Activated naive CD4-positive, alpha-beta T cell treated with anti-CD3 and anti-CD28 coated beads, Interleukin-2, amount 50 U/mL, for 24 hours (primary cell): Measurements from ENCODE around the gene CCN6.
A peak's percentile ranks its signal among the peaks of the same experiment; 100 is the strongest.

Experiments used
- H3K27ac Mint-ChIP-seq: one replicate; pipeline ENCODE4 v1.8.0; 2021; ENCODE audit warnings: mild to moderate bottlenecking, mixed read lengths
- H3K27me3 Mint-ChIP-seq: one replicate; pipeline ENCODE4 v1.8.0; 2021; ENCODE audit warnings: mixed read lengths
- H3K36me3 Mint-ChIP-seq: one replicate; pipeline ENCODE4 v1.8.0; 2021; ENCODE audit warnings: mixed read lengths
- H3K4me1 Mint-ChIP-seq: one replicate; pipeline ENCODE4 v1.8.0; 2021; ENCODE audit warnings: mixed read lengths
- H3K4me3 Mint-ChIP-seq: one replicate; pipeline ENCODE4 v1.8.0; 2021; ENCODE audit warnings: mild to moderate bottlenecking, mixed read lengths
- H3K9me3 Mint-ChIP-seq: one replicate; pipeline ENCODE4 v1.8.0; 2021; ENCODE audit warnings: mixed read lengths

CCN6 gene

GRCh38 chr6:112021691-112022310 lies 32.1 kb upstream of the CCN6 start:
- Mint-ChIP-seq H3K27me3 (no peaks in the 10 kb centered on the region), H3K27ac (peak overlapping the region; percentile 3), H3K9me3 (peaks cover 12% of the 10 kb centered on the region), H3K4me1 (peaks cover 66% of the 10 kb centered on the region), H3K36me3 (peaks cover 12% of the 10 kb centered on the region), H3K4me3 (no peak overlapping the region)

- Mint-ChIP-seq H3K4me1 (peaks cover 66% of the 10 kb centered on the region), H3K9me3 (peaks cover 12% of the 10 kb centered on the region), H3K27me3 (no peaks in the 10 kb centered on the region), H3K36me3 (peaks cover 14% of the 10 kb centered on the region), H3K27ac (no peak overlapping the region), H3K4me3 (no peak overlapping the region)
Observed at GRCh38 chr6:112022749-112023148, 31.2 kb upstream of the CCN6 start.

- H3K4me3 Mint-ChIP-seq = no peak overlapping the region
- peaks cover 24% of the 10 kb centered on the region for H3K36me3 Mint-ChIP-seq
- H3K27me3 Mint-ChIP-seq = no peaks in the 10 kb centered on the region
- H3K9me3 Mint-ChIP-seq = peaks cover 17% of the 10 kb centered on the region
- no peak overlapping the region for H3K27ac Mint-ChIP-seq
- peaks cover 72% of the 10 kb centered on the region for H3K4me1 Mint-ChIP-seq
Observed at GRCh38 chr6:112024464-112024863, 29.4 kb upstream of the CCN6 start.

DNA sequence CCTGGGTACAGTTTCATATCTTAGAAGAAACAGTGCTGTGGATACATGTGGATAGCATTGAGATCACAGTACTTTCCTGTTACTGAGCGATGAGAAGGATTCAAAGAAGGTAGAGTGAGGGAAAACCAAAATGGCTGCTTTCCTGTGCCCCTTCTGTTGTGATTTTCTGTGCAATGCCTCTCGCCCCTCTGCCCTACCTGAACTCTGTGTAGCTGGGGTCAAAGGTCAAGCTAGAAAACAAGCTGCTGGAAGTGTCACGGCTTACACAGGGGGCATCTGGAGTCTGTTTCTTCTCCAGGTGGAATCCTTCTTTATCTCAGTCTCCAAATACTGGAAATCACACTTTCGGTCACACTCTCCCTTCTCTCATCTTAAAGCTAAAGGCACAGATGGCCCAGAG lies 27.0 kb upstream of the CCN6 start:
- no peak overlapping the region for H3K4me3 Mint-ChIP-seq
- H3K9me3 Mint-ChIP-seq = peaks cover 17% of the 10 kb centered on the region
- no peaks in the 10 kb centered on the region for H3K27me3 Mint-ChIP-seq
- peak overlapping the region; percentile 98 for H3K27ac Mint-ChIP-seq
- H3K4me1 Mint-ChIP-seq = peaks cover 85% of the 10 kb centered on the region
- peaks cover 24% of the 10 kb centered on the region for H3K36me3 Mint-ChIP-seq

DNA sequence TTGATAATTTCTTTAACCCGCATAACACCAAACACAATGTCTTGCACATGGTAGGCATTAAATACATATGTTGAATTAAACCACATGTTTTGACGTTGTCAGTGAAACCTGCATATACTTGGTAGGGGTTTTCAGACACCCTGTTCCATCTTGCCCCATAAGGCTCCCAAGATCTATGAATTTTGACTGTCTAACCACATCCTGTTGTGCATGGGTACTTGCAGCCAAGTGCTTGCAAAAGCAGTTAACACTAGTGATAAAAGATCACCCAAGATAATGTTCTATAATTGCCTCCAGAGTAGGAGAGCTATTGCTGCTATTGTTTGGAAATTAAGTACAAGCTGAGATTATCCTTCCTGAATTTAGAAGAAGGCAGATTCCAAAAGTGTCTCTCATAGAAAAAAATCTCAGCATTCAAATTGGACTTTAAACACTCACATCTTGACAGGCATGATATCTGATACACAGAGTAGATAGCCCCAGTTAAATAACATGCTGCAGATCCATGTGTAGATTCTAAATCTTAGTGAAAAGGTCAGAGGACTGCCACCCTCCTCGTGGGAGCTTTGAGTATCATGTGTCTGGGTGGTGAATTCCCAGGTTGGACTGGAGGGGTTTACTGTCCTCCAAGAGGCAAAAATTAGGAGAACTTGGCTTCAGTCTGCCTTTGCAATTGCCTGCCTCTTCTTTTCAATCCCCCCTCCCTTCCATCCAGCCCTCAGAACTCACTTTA lies 25.8 kb upstream of the CCN6 start:
- Mint-ChIP-seq H3K4me1 (peaks cover 83% of the 10 kb centered on the region), H3K27me3 (no peaks in the 10 kb centered on the region), H3K27ac (peak overlapping the region; percentile 98), H3K36me3 (peaks cover 24% of the 10 kb centered on the region), H3K4me3 (peak overlapping the region; percentile 74), H3K9me3 (peaks cover 17% of the 10 kb centered on the region)

DNA sequence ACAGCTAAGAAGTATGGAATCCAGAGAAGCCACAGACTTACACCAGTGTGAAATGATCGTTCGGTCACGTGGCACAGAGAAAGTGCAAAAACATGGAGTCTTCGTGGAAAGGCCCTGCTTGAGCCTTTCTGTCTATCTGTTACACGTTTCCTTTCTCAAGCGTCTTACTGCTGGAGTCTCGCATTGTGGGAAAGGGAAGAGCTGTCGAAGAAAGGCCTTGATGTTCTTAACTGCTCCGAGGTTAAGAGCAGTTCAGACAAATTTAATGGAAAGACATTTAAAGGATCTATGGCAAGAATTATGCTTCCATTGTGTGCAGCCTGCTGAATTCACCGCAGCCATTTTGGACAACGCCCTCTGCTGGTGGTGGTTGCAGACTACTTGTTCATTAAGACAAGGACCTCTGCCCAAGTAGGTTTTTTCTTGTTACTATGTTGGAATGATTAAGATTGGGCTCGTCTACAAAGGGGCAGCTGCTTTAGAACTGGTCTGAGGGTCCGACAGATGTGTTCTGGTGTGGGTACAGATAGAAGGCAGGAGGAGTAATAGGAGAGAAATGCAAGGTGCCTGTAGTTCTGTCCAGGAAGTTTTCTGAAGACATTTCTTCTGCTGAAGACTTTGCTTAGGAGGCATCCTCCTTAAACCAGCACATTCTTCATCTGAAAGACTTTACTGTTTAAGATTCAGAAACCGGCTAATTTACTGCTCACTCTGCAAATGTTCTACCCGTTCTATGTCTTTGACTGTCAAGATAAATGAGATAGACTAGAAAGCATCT lies 24.7 kb upstream of the CCN6 start:
- peaks cover 91% of the 10 kb centered on the region for H3K4me1 Mint-ChIP-seq
- peak overlapping the region; percentile 98 for H3K27ac Mint-ChIP-seq
- peaks cover 12% of the 10 kb centered on the region for H3K9me3 Mint-ChIP-seq
- peaks cover 19% of the 10 kb centered on the region for H3K36me3 Mint-ChIP-seq
- peak overlapping the region; percentile 40 for H3K4me3 Mint-ChIP-seq
- H3K27me3 Mint-ChIP-seq = no peaks in the 10 kb centered on the region

GRCh38 chr6:112030206-112030960 lies 23.5 kb upstream of the CCN6 start:
- peaks cover 15% of the 10 kb centered on the region for H3K36me3 Mint-ChIP-seq
- H3K27ac Mint-ChIP-seq = peak overlapping the region; percentile 98
- peaks cover 95% of the 10 kb centered on the region for H3K4me1 Mint-ChIP-seq

DNA sequence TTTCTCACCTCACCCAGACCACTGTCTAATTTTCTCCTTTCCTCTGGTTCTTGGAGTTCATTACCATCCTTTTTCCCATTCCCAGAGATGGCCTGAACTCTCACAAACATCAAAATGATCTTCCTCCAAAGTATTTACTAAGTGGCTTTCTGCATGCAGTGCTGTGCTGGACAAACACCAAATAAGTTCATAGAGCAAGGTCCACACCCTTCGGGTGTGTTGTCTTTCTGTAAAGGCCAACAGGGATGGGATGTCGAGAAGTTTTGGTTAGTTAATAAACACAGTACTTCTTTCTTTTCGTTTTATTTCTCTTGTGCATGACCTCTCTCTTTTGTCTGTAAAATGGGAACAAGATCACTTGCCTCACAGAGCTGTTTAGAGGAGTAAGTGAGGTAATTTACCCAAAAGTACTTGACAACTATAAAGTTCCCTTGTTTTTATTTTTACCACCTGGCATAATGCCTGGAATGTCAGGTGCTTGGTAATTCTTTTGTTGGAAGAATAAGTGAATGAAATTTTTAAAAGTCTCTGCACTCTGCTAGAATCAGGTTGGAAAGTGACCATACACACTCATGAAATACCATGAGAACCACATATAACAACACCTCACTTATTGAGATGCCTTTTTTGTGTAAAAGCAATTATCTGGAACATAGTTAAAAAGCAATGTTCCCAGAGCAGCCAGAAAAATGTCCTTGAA lies 22.8 kb upstream of the CCN6 start:
- peaks cover 6% of the 10 kb centered on the region for H3K9me3 Mint-ChIP-seq
- H3K27me3 Mint-ChIP-seq = no peaks in the 10 kb centered on the region
- H3K4me1 Mint-ChIP-seq = peaks cover 95% of the 10 kb centered on the region
- H3K36me3 Mint-ChIP-seq = peaks cover 15% of the 10 kb centered on the region
- peak overlapping the region; percentile 98 for H3K27ac Mint-ChIP-seq
- H3K4me3 Mint-ChIP-seq = peak overlapping the region; percentile 12

More at GRCh38 chr6:112030206-112030960, 23.5 kb upstream of the CCN6 start:
- H3K4me3 Mint-ChIP-seq = peak overlapping the region; percentile 24
- no peaks in the 10 kb centered on the region for H3K27me3 Mint-ChIP-seq
- H3K9me3 Mint-ChIP-seq = peaks cover 6% of the 10 kb centered on the region

DNA sequence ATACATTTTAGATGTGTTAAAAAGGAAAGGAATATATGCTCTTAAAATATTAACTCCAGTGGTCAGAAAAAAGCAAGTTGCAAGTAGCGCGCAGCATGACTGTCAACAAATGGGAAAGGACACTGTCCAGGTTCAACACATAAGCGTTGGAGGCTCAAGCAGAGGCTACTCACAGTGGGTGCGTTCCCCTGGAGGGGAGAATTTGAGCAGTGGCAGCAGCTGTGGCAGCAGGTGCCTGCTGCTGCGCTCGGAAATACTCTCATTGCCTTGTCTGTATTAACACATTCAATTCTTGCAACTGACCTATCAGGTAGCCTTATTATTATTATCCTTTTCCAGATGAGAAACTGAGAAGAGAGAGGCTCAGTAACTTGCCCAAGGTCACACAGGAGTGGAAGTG lies 21.9 kb upstream of the CCN6 start:
- no peak overlapping the region for H3K4me3 Mint-ChIP-seq
- no peaks in the 10 kb centered on the region for H3K27me3 Mint-ChIP-seq
- peaks cover 6% of the 10 kb centered on the region for H3K9me3 Mint-ChIP-seq
- peak overlapping the region; percentile 66 for H3K27ac Mint-ChIP-seq
- H3K36me3 Mint-ChIP-seq = peaks cover 12% of the 10 kb centered on the region
- peaks cover 95% of the 10 kb centered on the region for H3K4me1 Mint-ChIP-seq

DNA sequence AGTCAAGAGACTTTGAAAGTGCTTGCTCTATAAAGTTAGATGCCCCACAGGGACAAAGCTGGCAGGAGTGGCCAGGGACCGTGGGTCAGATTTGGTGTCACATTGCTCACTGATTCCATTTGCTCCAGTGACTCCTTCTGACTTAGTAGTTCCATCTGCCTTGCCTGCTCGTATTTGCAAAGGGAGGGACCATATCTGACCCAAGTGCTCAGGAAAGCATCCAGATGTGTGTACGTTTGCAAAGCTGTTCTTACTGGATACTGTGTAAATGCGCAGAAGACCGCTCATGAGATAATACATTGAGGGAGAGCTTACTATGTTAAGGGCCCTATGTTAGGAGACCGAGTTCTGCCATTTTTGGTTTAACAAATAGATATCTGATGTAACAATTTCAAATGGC lies 21.2 kb upstream of the CCN6 start:
- no peaks in the 10 kb centered on the region for H3K27me3 Mint-ChIP-seq
- peaks cover 94% of the 10 kb centered on the region for H3K4me1 Mint-ChIP-seq
- peak overlapping the region; percentile 53 for H3K27ac Mint-ChIP-seq
- no peak overlapping the region for H3K4me3 Mint-ChIP-seq
- peaks cover 10% of the 10 kb centered on the region for H3K36me3 Mint-ChIP-seq
- H3K9me3 Mint-ChIP-seq = peaks cover 6% of the 10 kb centered on the region

GRCh38 chr6:112033791-112034615 lies 19.9 kb upstream of the CCN6 start:
- Mint-ChIP-seq H3K4me1 (peaks cover 90% of the 10 kb centered on the region), H3K4me3 (peak overlapping the region; percentile 38), H3K27ac (peak overlapping the region; percentile 92), H3K27me3 (no peaks in the 10 kb centered on the region), H3K36me3 (peaks cover 4% of the 10 kb centered on the region), H3K9me3 (peaks cover 5% of the 10 kb centered on the region)

GRCh38 chr6:112034616-112034995 lies 19.3 kb upstream of the CCN6 start:
- Mint-ChIP-seq H3K4me1 (peaks cover 89% of the 10 kb centered on the region), H3K27me3 (no peaks in the 10 kb centered on the region), H3K36me3 (no peaks in the 10 kb centered on the region), H3K27ac (peak overlapping the region; percentile 92), H3K9me3 (no peaks in the 10 kb centered on the region), H3K4me3 (peak overlapping the region; percentile 23)

DNA sequence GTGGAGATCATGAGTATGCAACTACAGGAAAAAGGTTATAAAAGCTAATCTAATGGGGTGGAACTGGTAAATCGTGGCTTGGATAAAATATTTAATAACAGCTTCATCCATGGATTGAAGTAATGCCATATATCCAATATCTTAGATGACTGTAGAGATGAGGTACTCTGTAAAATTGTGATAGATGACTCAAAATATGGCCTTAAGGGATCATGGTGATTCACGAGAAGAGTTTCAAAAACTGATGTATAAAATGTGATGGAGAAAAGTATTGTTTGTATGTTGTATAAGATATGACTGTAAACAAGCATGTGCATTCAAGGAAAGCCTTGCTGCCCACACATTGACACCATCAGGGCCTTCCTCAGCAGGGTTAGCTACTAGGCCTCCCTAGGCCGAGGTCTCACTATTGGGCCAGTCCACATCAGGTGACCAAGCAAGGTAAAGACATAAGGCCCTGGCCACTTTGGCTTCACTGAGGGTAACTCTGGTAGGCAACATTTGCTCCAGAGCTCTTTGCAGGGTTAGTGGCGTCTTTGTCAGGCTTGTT lies 17.7 kb upstream of the CCN6 start:
- H3K27me3 Mint-ChIP-seq = no peaks in the 10 kb centered on the region
- peak overlapping the region; percentile 93 for H3K27ac Mint-ChIP-seq
- H3K4me1 Mint-ChIP-seq = peaks cover 86% of the 10 kb centered on the region
- no peaks in the 10 kb centered on the region for H3K36me3 Mint-ChIP-seq
- no peak overlapping the region for H3K4me3 Mint-ChIP-seq
- H3K9me3 Mint-ChIP-seq = no peaks in the 10 kb centered on the region

GRCh38 chr6:112037783-112038216 lies 16.1 kb upstream of the CCN6 start:
- Mint-ChIP-seq H3K4me1 (peaks cover 86% of the 10 kb centered on the region), H3K4me3 (no peak overlapping the region), H3K36me3 (no peaks in the 10 kb centered on the region), H3K9me3 (no peaks in the 10 kb centered on the region), H3K27ac (no peak overlapping the region), H3K27me3 (no peaks in the 10 kb centered on the region)
